Aorta (tissue), 5 donors: ENCODE results near the gene TRABD. TPM values are rescaled to one million over a fixed set of nuclear protein-coding genes. Genes with fewer than 3 reads are reported as not detected.
A peak's percentile ranks its signal among the peaks of the same experiment; 100 is the strongest.

Experiments used
- ATAC-seq: fragments of 200-7000 bp; cut with Tn5 transposase; one replicate; pipeline ENCODE4 v1.9.1; 2022; ENCODE audit warnings: moderate library complexity; ENCODE audit not compliant: low FRiP score
- DNase-seq, 2 donors: peaks; one replicate each; pipeline ENCODE4 v3.0.0-alpha.2; 2020
- H3K27ac ChIP-seq, 2 donors: one replicate each; pipeline ENCODE4 v1.5.1; 2013; ENCODE audit warnings: low read length in 2 of 2, mild to moderate bottlenecking in 2 of 2, moderate library complexity in 2 of 2, control low read depth in 1 of 2, inconsistent platforms in 1 of 2, low read depth in 1 of 2
- H3K27me3 ChIP-seq, 2 donors: one replicate each; pipeline ENCODE4 v1.6.1; 2013; ENCODE audit warnings: control low read depth in 1 of 2, low read length in 1 of 2, mild to moderate bottlenecking in 1 of 2, moderate library complexity in 1 of 2; ENCODE audit not compliant: insufficient read depth in 2 of 2, control insufficient read depth in 1 of 2
- H3K36me3 ChIP-seq, 2 donors: one replicate each; pipeline ENCODE4 v1.6.1; 2013; ENCODE audit warnings: control low read depth in 1 of 2, low read length in 1 of 2, mild to moderate bottlenecking in 1 of 2; ENCODE audit not compliant: insufficient read depth in 2 of 2, control insufficient read depth in 1 of 2
- H3K4me1 ChIP-seq, 2 donors: one replicate each; pipeline ENCODE4 v1.6.1; 2013; ENCODE audit warnings: low read length in 2 of 2, control low read depth in 1 of 2, mild to moderate bottlenecking in 1 of 2, moderate library complexity in 1 of 2; ENCODE audit not compliant: insufficient read depth in 2 of 2, control insufficient read depth in 1 of 2
- H3K4me3 ChIP-seq, 2 donors: one replicate each; pipeline ENCODE4 v1.5.1; 2013; ENCODE audit warnings: low read length in 2 of 2, control low read depth in 1 of 2, mild to moderate bottlenecking in 1 of 2
- H3K9me3 ChIP-seq: one replicate; pipeline ENCODE4 v1.6.1; 2013; ENCODE audit warnings: mild to moderate bottlenecking, low read length; ENCODE audit not compliant: control insufficient read depth
- WGBS, 2 donors: extraction: QIAGEN DNeasy Blood & Tissue Kit; methylation state at CpG; one replicate each; pipeline ENCODE4 v1.1.7; 2013; 5-methylcytosine and 5-hydroxymethylcytosine counted together
- intact Hi-C, 2 donors: fragments of 100-400 bp; cut with DNase I; formaldehyde crosslinking; loops; one replicate each; pipeline versions ENCODE4 v1.14.2 to v1.15.0; 2022
- polyA plus RNA-seq, 2 donors: library from polyadenylated mRNA; stranded (reverse); fragments of 200-250 nt; gene quantifications; one replicate each; pipeline ENCODE4 v1.2.3, GENCODE V29; 2013
- total RNA-seq, 2 donors: library from RNA; stranded (reverse); fragmentation: NEBNext Ultra II Directional; extraction: Animal tissue kit (Norgen Biotek cat#: 25700); gene quantifications; one replicate each; pipeline ENCODE4 v1.2.1, GENCODE V29; 2021
- donor health status: healthy with polysubstance abuse.
- donor health status: Bipolar disorder and iron deficiency.
- donor health status: DM: no; HTN: no; CAD: no.
- donor health status: DM: no; HTN: no; CAD: no.
- donor health status: DM: yes; HTN: yes; CAD: no.

The TRABD gene
- total and polyA plus RNA-seq, 4 donors, result 13.5 to 53.2 (median 30.2) TPM

- intact Hi-C loops, result loop anchor here in 1 of 2 donors (5.0 kb wide), 1 partner anchor 57 kb away; no protein-coding TSS in a partner anchor
- no peaks in the 10 kb centered on the region for H3K4me1 ChIP-seq
- H3K36me3 ChIP-seq, result no peaks in the 10 kb centered on the region
- WGBS, 2 donors, result 92% methylated on average over 35 of the region's 35 CpGs
- no peak for ATAC-seq
- no peaks in the 10 kb centered on the region for H3K9me3 ChIP-seq
- DNase-seq, result no peak
- no peaks in the 10 kb centered on the region for H3K27me3 ChIP-seq
- no peak overlapping the region for H3K27ac ChIP-seq
- no peak overlapping the region for H3K4me3 ChIP-seq
Observed at GRCh38 chr22:50150161-50151129, 35.3 kb upstream of the TRABD start.

- Histone ChIP-seq H3K4me3 (no peak overlapping the region), H3K27me3 (no peaks in the 10 kb centered on the region), H3K36me3 (no peaks in the 10 kb centered on the region), H3K9me3 (no peaks in the 10 kb centered on the region), H3K4me1 (no peaks in the 10 kb centered on the region), H3K27ac (no peak overlapping the region)
- 84% methylated on average over 33 of the region's 33 CpGs for WGBS, 2 donors
- ATAC-seq (no peak), DNase-seq (no peak)
- intact Hi-C loops, result loop anchor here in 1 of 2 donors (5.0 kb wide), 1 partner anchor 55 kb away; no protein-coding TSS in a partner anchor
Observed at GRCh38 chr22:50151571-50152537, 33.9 kb upstream of the TRABD start.

GRCh38 chr22:50153056-50153755, 32.5 kb upstream of the TRABD start:
- intact Hi-C loops, result loop anchor here in 1 of 2 donors (5.0 kb wide), 1 partner anchor 54 kb away; no protein-coding TSS in a partner anchor
- no peaks in the 10 kb centered on the region for H3K36me3 ChIP-seq
- no peak overlapping the region for H3K27ac ChIP-seq
- DNase-seq (no peak), ATAC-seq (no peak)
- H3K4me1 ChIP-seq, result no peaks in the 10 kb centered on the region
- no peak overlapping the region for H3K4me3 ChIP-seq
- WGBS, 2 donors, result 86 to 87% methylated on average over 25 of the region's 25 CpGs
- no peaks in the 10 kb centered on the region for H3K27me3 ChIP-seq
- no peaks in the 10 kb centered on the region for H3K9me3 ChIP-seq

- ATAC-seq, result no peak
- WGBS, 2 donors, result 86 to 89% methylated on average over 7 of the region's 7 CpGs
- Histone ChIP-seq H3K4me1 (no peaks in the 10 kb centered on the region), H3K27ac (no peak overlapping the region), H3K4me3 (no peak overlapping the region), H3K36me3 (no peaks in the 10 kb centered on the region), H3K9me3 (no peaks in the 10 kb centered on the region), H3K27me3 (no peaks in the 10 kb centered on the region)
- DNase-seq, result no peak
- intact Hi-C loops, result loop anchor here in 1 of 2 donors (5.0 kb wide), 1 partner anchor 54 kb away; no protein-coding TSS in a partner anchor
Observed at GRCh38 chr22:50153756-50154140, 32.0 kb upstream of the TRABD start.

- Histone ChIP-seq H3K27me3 (no peaks in the 10 kb centered on the region), H3K4me3 (no peak overlapping the region), H3K9me3 (no peaks in the 10 kb centered on the region), H3K27ac (no peak overlapping the region), H3K36me3 (no peaks in the 10 kb centered on the region), H3K4me1 (no peaks in the 10 kb centered on the region)
- ATAC-seq, result no peak
- peak in 1 of 2 donors; percentile 51 for DNase-seq
- intact Hi-C loops, result no loop called here
- WGBS, 2 donors, result 87 to 91% methylated on average over 21 of the region's 21 CpGs
Observed at GRCh38 chr22:50157709-50158375, 27.9 kb upstream of the TRABD start.

GRCh38 chr22:50160947-50161346, 24.8 kb upstream of the TRABD start:
- Histone ChIP-seq H3K4me3 (no peak overlapping the region), H3K9me3 (no peaks in the 10 kb centered on the region), H3K36me3 (no peaks in the 10 kb centered on the region), H3K4me1 (no peaks in the 10 kb centered on the region), H3K27ac (no peak overlapping the region), H3K27me3 (no peaks in the 10 kb centered on the region)
- ATAC-seq, result no peak
- intact Hi-C loops, result no loop called here
- WGBS, 2 donors, result 90% methylated on average over 7 of the region's 7 CpGs
- DNase-seq, result no peak

- Histone ChIP-seq H3K4me1 (no peaks in the 10 kb centered on the region), H3K27me3 (no peaks in the 10 kb centered on the region), H3K4me3 (no peak overlapping the region), H3K27ac (no peak overlapping the region), H3K36me3 (no peaks in the 10 kb centered on the region), H3K9me3 (no peaks in the 10 kb centered on the region)
- ATAC-seq (no peak), DNase-seq (no peak)
- intact Hi-C loops, result no loop called here
- 84 to 87% methylated on average over 22 to 23 of the region's 23 CpGs for WGBS, 2 donors
Observed at GRCh38 chr22:50161508-50162390, 24.0 kb upstream of the TRABD start.
